NCI-H460 (cell line): Measurements from ENCODE around the gene PLPP6. TPM values are rescaled to one million over a fixed set of nuclear protein-coding genes. Genes with fewer than 3 reads are reported as not detected.
A peak's percentile ranks its signal among the peaks of the same experiment; 100 is the strongest.

Experiments
- DNase-seq: peaks from one replicate; pipeline ENCODE4 v3.0.0-alpha.2; 2016; ENCODE audit warnings: low read depth; ENCODE audit errors: extremely low read depth
- total RNA-seq: library from RNA; depleted of rRNA; stranded (reverse); fragments of >200 nt; shearing (Covaris generic); gene quantifications from 2 replicates; pipeline ENCODE4 v1.2.3, GENCODE V29; 2014

Gene PLPP6
- total RNA-seq, 1 experiment from 2014 or later = 5.4 TPM

- no peak for DNase-seq
These were observed 483 bp upstream of the PLPP6 start for GRCh38 chr9:4661611-4662010.

GRCh38 chr9:4662989-4663792 is 1.1 kb downstream of the PLPP6 start:
- DNase-seq = no peak

- no peak for DNase-seq
These were observed 1.9 kb downstream of the PLPP6 start for GRCh38 chr9:4663956-4664355.

GRCh38 chr9:4665357-4665756 is 3.3 kb downstream of the PLPP6 start:
- no peak for DNase-seq

GRCh38 chr9:4666042-4666699 is 4.1 kb downstream of the PLPP6 start, which contains the start of gene SPATA6L:
SPATA6L (minus strand) TSS chr9:4666480; CDS start chr9:4666250, 230 bp downstream.
- DNase-seq = no peak

- no peak for DNase-seq
These were observed 5.6 kb downstream of the PLPP6 start for GRCh38 chr9:4667681-4668080.

- DNase-seq = no peak
These were observed 6.5 kb downstream of the PLPP6 start for GRCh38 chr9:4668604-4669003.

GRCh38 chr9:4669890-4670289 is 7.8 kb downstream of the PLPP6 start:
- no peak for DNase-seq

GRCh38 chr9:4670591-4670990 is 8.5 kb downstream of the PLPP6 start:
- no peak for DNase-seq

- no peak for DNase-seq
These were observed 9.6 kb downstream of the PLPP6 start for GRCh38 chr9:4671737-4672136.

- DNase-seq = no peak
These were observed 12.7 kb downstream of the PLPP6 start for GRCh38 chr9:4674783-4675182.

- no peak for DNase-seq
These were observed 15.3 kb downstream of the PLPP6 start for GRCh38 chr9:4677392-4677791.

GRCh38 chr9:4678679-4679267 is 16.7 kb downstream of the PLPP6 start:
- DNase-seq = peak; percentile 21

- DNase-seq = peak; percentile 89
These were observed 17.4 kb downstream of the PLPP6 start, which contains the start of gene CDC37L1 for GRCh38 chr9:4679268-4680172. CDC37L1 (plus strand) TSS chr9:4679569; CDS start chr9:4679768, 199 bp downstream.

- DNase-seq = no peak
These were observed 18.1 kb downstream of the PLPP6 start for GRCh38 chr9:4680173-4680525.

- no peak for DNase-seq
These were observed 18.7 kb downstream of the PLPP6 start for GRCh38 chr9:4680750-4681149.

GRCh38 chr9:4684820-4685219 is 22.7 kb downstream of the PLPP6 start:
- no peak for DNase-seq

GRCh38 chr9:4686112-4686511 is 24.0 kb downstream of the PLPP6 start:
- no peak for DNase-seq

- DNase-seq = no peak
These were observed 24.5 kb downstream of the PLPP6 start for GRCh38 chr9:4686584-4686983.

GRCh38 chr9:4689021-4689420 is 26.9 kb downstream of the PLPP6 start:
- no peak for DNase-seq

- DNase-seq = no peak
These were observed 27.6 kb downstream of the PLPP6 start for GRCh38 chr9:4689687-4690104.
